GM19025 (cell line): Measurements from ENCODE around the gene LENG1.

Experiments
- ATAC-seq: cut with Tn5 transposase; IDR thresholded peaks from one replicate; pipeline ENCODE4 v1.9.1; 2021; ENCODE audit warnings: mild to moderate bottlenecking, low read depth, moderate library complexity; ENCODE audit not compliant: unreplicated experiment

Gene LENG1

DNA sequence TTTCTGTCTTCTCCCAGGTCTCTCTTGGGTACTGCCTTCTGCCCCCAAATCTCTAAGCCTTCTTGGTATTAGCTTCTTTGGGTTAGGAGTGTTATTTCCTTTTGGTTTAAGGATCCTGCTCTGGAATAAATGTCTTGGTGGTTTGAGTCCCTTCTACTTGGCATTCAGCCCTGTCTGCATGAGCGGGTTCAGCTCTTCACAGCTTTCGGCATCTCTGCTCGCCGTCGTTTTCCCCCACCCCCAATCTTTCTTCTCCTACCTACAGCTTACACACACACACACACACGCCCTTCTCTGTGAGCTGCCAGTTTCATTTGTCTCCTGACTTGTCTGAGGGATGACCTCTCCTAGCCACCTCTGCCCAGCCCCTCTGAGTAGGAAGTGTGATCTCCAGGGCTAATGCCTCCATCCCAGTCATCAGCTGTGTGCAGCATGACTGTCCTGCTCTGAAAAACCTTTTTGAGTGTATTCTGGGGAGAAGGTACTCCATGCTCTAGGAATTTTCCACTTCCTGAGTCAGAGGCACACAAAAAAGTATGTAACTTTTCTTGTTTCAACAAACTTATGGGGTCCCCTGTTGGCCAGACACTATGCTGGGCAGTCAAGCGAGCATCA lies 17.2 kb downstream of the LENG1 start:
- ATAC-seq, result no peak

GRCh38 chr19:54141356-54141755 lies 18.2 kb downstream of the LENG1 start:
- ATAC-seq, result no peak

GRCh38 chr19:54138489-54139256 lies 20.8 kb downstream of the LENG1 start:
- no peak for ATAC-seq

DNA sequence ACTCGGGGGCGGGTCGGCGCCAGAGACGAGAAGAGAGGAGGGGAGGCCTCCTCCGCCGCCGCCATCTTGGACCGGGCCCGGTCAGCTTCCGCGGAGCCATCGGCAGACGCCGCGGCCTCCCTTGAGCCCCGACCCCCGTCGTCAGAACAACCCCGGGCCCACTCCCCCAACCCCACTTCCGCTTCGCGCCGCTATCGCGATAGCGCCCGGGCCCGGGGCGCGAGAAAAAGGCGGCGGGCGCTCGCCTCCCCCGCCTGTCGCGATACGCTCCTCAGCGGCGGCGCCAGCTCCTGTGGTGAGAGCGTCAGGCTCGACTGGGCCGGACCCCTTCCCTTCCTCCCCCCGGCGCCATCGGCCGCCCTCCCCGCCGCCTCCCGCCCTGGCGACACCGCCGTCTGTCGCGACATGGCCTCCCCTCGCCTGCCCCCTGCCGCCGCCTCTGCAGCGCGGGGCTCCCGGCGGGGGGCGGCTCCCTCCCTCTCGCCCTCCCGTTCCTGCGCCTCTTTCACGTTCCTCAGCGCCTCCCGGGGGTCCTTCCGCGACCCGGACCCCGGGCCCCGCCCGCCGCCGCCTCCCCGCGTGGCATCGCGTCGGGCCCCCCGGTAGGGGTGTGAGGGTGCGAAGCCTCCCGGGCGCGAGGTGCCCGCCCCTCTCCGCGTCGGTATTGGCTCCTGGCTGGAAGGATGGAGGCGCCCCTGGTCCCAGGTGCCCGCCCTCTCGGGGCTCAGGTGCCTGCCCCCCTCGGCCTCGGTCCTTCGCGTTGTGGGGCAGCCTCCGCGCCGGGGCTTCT lies 21.6 kb downstream of the LENG1 start, which contains the start of gene CNOT3:
Gene CNOT3, plus strand, starts transcription at position 64 of the 790 bp plus-strand sequence. CDS start 5,217 bp downstream, outside the sequence.
- no peak for ATAC-seq

DNA sequence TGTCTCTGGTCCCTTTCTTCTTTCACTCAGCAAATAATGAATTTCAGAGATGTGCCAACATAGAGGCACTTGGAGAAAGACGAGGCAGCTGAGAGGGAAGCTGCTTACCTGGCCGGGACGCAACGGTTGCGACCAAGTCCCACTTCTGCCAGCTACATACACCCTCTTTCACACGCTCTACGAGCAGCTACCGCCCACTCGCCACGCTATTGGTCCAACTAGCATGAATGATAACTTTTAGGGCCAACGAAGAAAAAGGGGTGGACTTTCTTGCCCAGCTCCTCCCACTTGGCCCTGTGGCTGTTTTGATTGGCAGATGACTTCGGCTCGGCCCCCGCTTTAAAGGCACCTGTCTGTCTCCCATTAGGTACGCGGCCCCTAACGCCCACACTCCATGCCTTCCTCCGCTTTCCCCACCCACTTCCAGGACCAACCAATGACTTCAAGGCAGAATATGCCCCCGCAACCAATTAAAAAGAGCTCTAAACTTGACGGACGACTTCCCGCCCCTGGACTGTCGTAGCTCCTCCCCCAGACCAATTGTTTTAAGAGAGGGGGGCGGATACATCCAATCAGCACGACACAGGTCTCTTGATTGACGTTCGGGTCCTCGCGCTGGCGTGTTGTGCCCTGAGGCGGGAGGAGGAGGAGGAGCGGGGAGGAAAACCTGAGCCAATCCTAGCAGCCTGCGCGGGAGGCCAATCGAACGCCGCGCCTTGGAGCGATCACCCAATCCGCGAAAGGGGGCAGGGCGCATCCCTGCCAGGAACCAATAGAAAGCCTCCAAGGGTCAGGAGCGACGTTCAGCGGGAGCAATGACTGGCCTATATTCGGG lies 22.4 kb downstream of the LENG1 start:
- ATAC-seq, result peak; percentile 74

- no peak for ATAC-seq
Measured at GRCh38 chr19:54136086-54136863, 23.2 kb downstream of the LENG1 start.

GRCh38 chr19:54133957-54134590 lies 25.4 kb downstream of the LENG1 start:
- ATAC-seq, result no peak

GRCh38 chr19:54133312-54133956 lies 26.1 kb downstream of the LENG1 start:
- ATAC-seq, result no peak

GRCh38 chr19:54129617-54129996 lies 29.9 kb downstream of the LENG1 start:
- no peak for ATAC-seq

- no peak for ATAC-seq
Measured at GRCh38 chr19:54128796-54129616, 30.5 kb downstream of the LENG1 start.

DNA sequence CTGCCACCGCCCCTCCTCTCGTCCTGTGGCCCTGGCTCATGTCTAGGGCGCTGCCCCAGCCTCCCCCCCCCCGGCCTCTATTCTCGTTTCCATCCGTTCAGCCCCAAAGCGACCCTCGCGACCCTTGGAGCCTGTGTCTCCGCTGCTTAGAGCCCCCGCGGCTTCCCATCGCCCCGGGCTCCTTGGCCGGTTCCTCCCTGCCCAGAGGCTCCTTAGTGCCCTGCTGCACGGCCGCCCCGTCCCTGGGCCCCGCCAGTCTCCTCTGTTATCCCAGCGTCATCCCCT lies 31.1 kb downstream of the LENG1 start:
- ATAC-seq, result no peak

GRCh38 chr19:54127688-54128440 lies 31.7 kb downstream of the LENG1 start:
- no peak for ATAC-seq

- ATAC-seq, result no peak
Measured at GRCh38 chr19:54125713-54126112, 33.8 kb downstream of the LENG1 start.

DNA sequence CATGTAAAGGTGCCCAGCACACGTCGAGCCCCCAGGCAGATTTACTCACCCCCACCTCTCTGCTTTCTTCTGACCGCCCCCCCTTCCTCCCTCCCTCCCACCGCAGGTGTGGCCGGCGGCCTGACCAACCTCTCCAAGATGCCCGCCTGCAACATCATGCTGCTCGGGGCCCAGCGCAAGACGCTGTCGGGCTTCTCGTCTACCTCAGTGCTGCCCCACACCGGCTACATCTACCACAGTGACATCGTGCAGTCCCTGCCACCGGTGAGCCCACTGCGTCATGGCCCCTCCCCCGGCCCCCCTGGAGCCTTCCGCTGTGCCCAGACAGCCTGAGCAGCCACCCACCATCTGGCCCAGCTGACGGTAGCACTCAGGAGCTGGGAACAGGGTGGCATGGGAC lies 35.1 kb downstream of the LENG1 start:
- no peak for ATAC-seq

- no peak for ATAC-seq
Measured at GRCh38 chr19:54123682-54124081, 35.8 kb downstream of the LENG1 start.

- no peak for ATAC-seq
Measured at GRCh38 chr19:54121259-54121658, 38.3 kb downstream of the LENG1 start.
